Mesendoderm (in vitro differentiated cells): ENCODE data around the gene SUPT7L.
"Not testable (repeated sequence)": the region's sequence is repeated elsewhere in the genome, so short reads cannot be mapped to it uniquely, and the experiment has no call there.

Source experiments
- DNase-seq: peaks from one replicate; pipeline ENCODE4 v3.0.0; 2013
- H2AK5ac ChIP-seq: 2 replicates; pipeline ENCODE4 v1.6.1; 2013; ENCODE audit warnings: low read length, inconsistent platforms
- H2BK120ac ChIP-seq: 2 replicates; pipeline ENCODE4 v1.6.1; 2013; ENCODE audit warnings: low read depth, mild to moderate bottlenecking, low read length, moderate library complexity, mixed read lengths
- H2BK15ac ChIP-seq: replicated peaks from 2 replicates; pipeline ENCODE4 v1.6.1; 2013; ENCODE audit warnings: low read depth, mild to moderate bottlenecking, moderate library complexity
- H2BK5ac ChIP-seq: 2 replicates; pipeline ENCODE4 v1.6.1; 2013; ENCODE audit warnings: low read length, inconsistent platforms
- H3K18ac ChIP-seq: 2 replicates; pipeline ENCODE4 v1.6.1; 2013; ENCODE audit warnings: mild to moderate bottlenecking, low read length, mixed read lengths
- H3K23ac ChIP-seq: one replicate; pipeline ENCODE4 v1.6.1; 2013; ENCODE audit warnings: low read length
- H3K27ac ChIP-seq: 2 replicates; pipeline ENCODE4 v1.5.1; 2013; ENCODE audit warnings: low read depth, mild to moderate bottlenecking, inconsistent platforms, low read length, moderate library complexity
- H3K27me3 ChIP-seq: 2 replicates; pipeline ENCODE4 v1.6.1; 2013; ENCODE audit warnings: low read length, control low read depth, mild to moderate bottlenecking, inconsistent platforms; ENCODE audit not compliant: insufficient read depth, poor library complexity
- H3K36me3 ChIP-seq: 2 replicates; pipeline ENCODE4 v1.6.1; 2013; ENCODE audit warnings: low read length, inconsistent platforms; ENCODE audit not compliant: control insufficient read depth, insufficient read depth
- H3K4ac ChIP-seq: one replicate; pipeline ENCODE4 v1.6.1; 2013; ENCODE audit warnings: low read depth, mild to moderate bottlenecking, low read length, moderate library complexity
- H3K4me1 ChIP-seq: 2 replicates; pipeline ENCODE4 v1.6.1; 2013; ENCODE audit warnings: low read depth, low read length, inconsistent platforms; ENCODE audit not compliant: control insufficient read depth
- H3K4me2 ChIP-seq: 2 replicates; pipeline ENCODE4 v1.6.1; 2013; ENCODE audit warnings: low read length
- H3K4me3 ChIP-seq: 2 replicates; pipeline ENCODE4 v1.5.1; 2013; ENCODE audit warnings: mild to moderate bottlenecking, low read length
- H3K56ac ChIP-seq: one replicate; pipeline ENCODE4 v1.6.1; 2013; ENCODE audit warnings: low read length
- H3K79me1 ChIP-seq: 2 replicates; pipeline ENCODE4 v1.6.1; 2013; ENCODE audit warnings: low read length, inconsistent platforms
- H3K79me2 ChIP-seq: 2 replicates; pipeline ENCODE4 v1.6.1; 2013; ENCODE audit warnings: mild to moderate bottlenecking, low read length; ENCODE audit not compliant: control insufficient read depth, insufficient read depth
- H3K9ac ChIP-seq: 2 replicates; pipeline ENCODE4 v1.6.1; 2013; ENCODE audit warnings: low read length, inconsistent platforms
- H4K5ac ChIP-seq: one replicate; pipeline ENCODE4 v1.6.1; 2013; ENCODE audit warnings: low read length
- H4K8ac ChIP-seq: one replicate; pipeline ENCODE4 v1.6.1; 2013; ENCODE audit warnings: low read depth, mild to moderate bottlenecking, control low read depth, low read length, moderate library complexity
- WGBS: extraction: QIAGEN DNeasy Blood & Tissue Kit; methylation state at CpG from one replicate; pipeline ENCODE4 v1.1.7; 2013; ENCODE audit warnings: low lambda C conversion rate, missing lambda C conversion rate; ENCODE audit not compliant: insufficient coverage; ENCODE audit errors: extremely low coverage; 5-methylcytosine and 5-hydroxymethylcytosine counted together

Gene SUPT7L

GRCh38 chr2:27626323-27626722 lies 37.1 kb downstream of the SUPT7L start:
- no CpG with 5 or more reads among the region's 1 CpG for WGBS

GRCh38 chr2:27624943-27625342 lies 38.5 kb downstream of the SUPT7L start:
- no peak overlapping the region for H3K4ac ChIP-seq
- no peak overlapping the region for H4K5ac ChIP-seq
- DNase-seq = no peak
- no peak overlapping the region for H3K23ac ChIP-seq
- no peak overlapping the region for H3K18ac ChIP-seq
- H3K4me3 ChIP-seq = no peak overlapping the region
- H3K79me1 ChIP-seq = peaks cover 6% of the 10 kb centered on the region
- no peak overlapping the region for H2AK5ac ChIP-seq
- H3K27me3 ChIP-seq = no peaks in the 10 kb centered on the region
- peaks cover 3% of the 10 kb centered on the region for H3K36me3 ChIP-seq
- no peak overlapping the region for H3K56ac ChIP-seq
- no peak overlapping the region for H3K9ac ChIP-seq
- no peak overlapping the region for H3K27ac ChIP-seq
- peaks cover 6% of the 10 kb centered on the region for H3K79me2 ChIP-seq
- H2BK15ac ChIP-seq = no peak overlapping the region
- H2BK5ac ChIP-seq = no peak overlapping the region
- H4K8ac ChIP-seq = no peak overlapping the region
- no peak overlapping the region for H3K4me2 ChIP-seq
- H2BK120ac ChIP-seq = no peak overlapping the region
- H3K4me1 ChIP-seq = peaks cover 3% of the 10 kb centered on the region

More at GRCh38 chr2:27626323-27626722, 37.1 kb downstream of the SUPT7L start:
- not testable (repeated sequence) for H3K56ac ChIP-seq, H3K23ac ChIP-seq, DNase-seq, H3K9ac ChIP-seq, H2BK5ac ChIP-seq, H3K79me1 ChIP-seq, H3K4me1 ChIP-seq, H3K36me3 ChIP-seq, H2BK120ac ChIP-seq, H3K18ac ChIP-seq, H3K79me2 ChIP-seq, H3K27me3 ChIP-seq, H3K4me3 ChIP-seq, H4K5ac ChIP-seq, H2BK15ac ChIP-seq, H2AK5ac ChIP-seq, H3K27ac ChIP-seq, H3K4me2 ChIP-seq, H3K4ac ChIP-seq, H4K8ac ChIP-seq

- Histone ChIP-seq H3K4me2 (no peak overlapping the region), H4K8ac (no peak overlapping the region), H3K23ac (no peak overlapping the region), H3K27ac (no peak overlapping the region), H3K9ac (no peak overlapping the region), H3K4ac (no peak overlapping the region), H3K27me3 (no peaks in the 10 kb centered on the region), H3K4me1 (no peaks in the 10 kb centered on the region), H3K79me1 (no peaks in the 10 kb centered on the region), H2BK120ac (no peak overlapping the region), H3K36me3 (peaks cover 3% of the 10 kb centered on the region), H3K18ac (no peak overlapping the region), H3K4me3 (no peak overlapping the region), H3K56ac (no peak overlapping the region), H2AK5ac (no peak overlapping the region), H2BK5ac (no peak overlapping the region), H4K5ac (no peak overlapping the region), H2BK15ac (no peak overlapping the region), H3K79me2 (no peaks in the 10 kb centered on the region)
- no CpG with 5 or more reads among the region's 3 CpGs for WGBS
- DNase-seq = peak; percentile 76
These were observed 40.5 kb downstream of the SUPT7L start for GRCh38 chr2:27622921-27623384.

- no peak overlapping the region for H3K9ac ChIP-seq
- H3K4ac ChIP-seq = no peak overlapping the region
- no peak overlapping the region for H4K5ac ChIP-seq
- no peak overlapping the region for H4K8ac ChIP-seq
- no peak overlapping the region for H3K27ac ChIP-seq
- H2BK120ac ChIP-seq = no peak overlapping the region
- peaks cover 4% of the 10 kb centered on the region for H3K36me3 ChIP-seq
- H3K79me2 ChIP-seq = no peaks in the 10 kb centered on the region
- H2BK5ac ChIP-seq = no peak overlapping the region
- H3K4me2 ChIP-seq = no peak overlapping the region
- WGBS = no CpG with 5 or more reads among the region's 1 CpG
- H3K18ac ChIP-seq = no peak overlapping the region
- H3K56ac ChIP-seq = no peak overlapping the region
- no peak overlapping the region for H3K4me3 ChIP-seq
- DNase-seq = peak; percentile 48
- H2BK15ac ChIP-seq = no peak overlapping the region
- H3K27me3 ChIP-seq = no peaks in the 10 kb centered on the region
- H3K23ac ChIP-seq = no peak overlapping the region
- no peaks in the 10 kb centered on the region for H3K79me1 ChIP-seq
- H3K4me1 ChIP-seq = no peaks in the 10 kb centered on the region
- H2AK5ac ChIP-seq = no peak overlapping the region
These were observed 41.9 kb downstream of the SUPT7L start for GRCh38 chr2:27621524-27621923.

- DNase-seq = no peak
- no CpG with 5 or more reads among the region's 3 CpGs for WGBS
These were observed 48.1 kb downstream of the SUPT7L start for GRCh38 chr2:27615316-27615715.

GRCh38 chr2:27613985-27614384 lies 49.4 kb downstream of the SUPT7L start:
- Histone ChIP-seq H4K8ac (no peak overlapping the region), H2AK5ac (no peak overlapping the region), H3K23ac (no peak overlapping the region), H3K4me1 (no peaks in the 10 kb centered on the region), H4K5ac (no peak overlapping the region), H3K27me3 (no peaks in the 10 kb centered on the region), H3K36me3 (peaks cover 1% of the 10 kb centered on the region), H3K27ac (no peak overlapping the region), H2BK5ac (no peak overlapping the region), H3K18ac (no peak overlapping the region), H3K4me3 (no peak overlapping the region), H3K9ac (no peak overlapping the region), H3K4me2 (no peak overlapping the region), H2BK120ac (no peak overlapping the region), H3K79me2 (no peaks in the 10 kb centered on the region), H3K4ac (no peak overlapping the region), H3K79me1 (no peaks in the 10 kb centered on the region), H3K56ac (no peak overlapping the region), H2BK15ac (no peak overlapping the region)
- no peak for DNase-seq
- no CpG with 5 or more reads among the region's 2 CpGs for WGBS

More at GRCh38 chr2:27615316-27615715, 48.1 kb downstream of the SUPT7L start:
- H3K4me2 ChIP-seq = no peak overlapping the region
- no peak overlapping the region for H4K5ac ChIP-seq
- H3K27me3 ChIP-seq = no peaks in the 10 kb centered on the region
- no peak overlapping the region for H2BK120ac ChIP-seq
- no peaks in the 10 kb centered on the region for H3K79me2 ChIP-seq
- no peak overlapping the region for H2AK5ac ChIP-seq
- no peak overlapping the region for H2BK15ac ChIP-seq
- H3K4me1 ChIP-seq = no peaks in the 10 kb centered on the region
- H3K79me1 ChIP-seq = no peaks in the 10 kb centered on the region
- H3K56ac ChIP-seq = no peak overlapping the region
- no peak overlapping the region for H3K4me3 ChIP-seq
- H4K8ac ChIP-seq = no peak overlapping the region
- no peak overlapping the region for H3K4ac ChIP-seq
- H3K27ac ChIP-seq = no peak overlapping the region
- no peak overlapping the region for H2BK5ac ChIP-seq
- peaks cover 1% of the 10 kb centered on the region for H3K36me3 ChIP-seq
- no peak overlapping the region for H3K23ac ChIP-seq
- no peak overlapping the region for H3K18ac ChIP-seq
- H3K9ac ChIP-seq = no peak overlapping the region
